Islet precursor cell (in vitro differentiated cells): ENCODE measurements around the gene LMO7.
A peak's percentile ranks its signal among the peaks of the same experiment; 100 is the strongest.

Source experiments
- DNase-seq: peaks from one replicate; pipeline ENCODE4 v3.0.0-alpha.2; 2018

The LMO7 gene

GRCh38 chr13:75860935-75861334 lies 224.8 kb downstream of the LMO7 start:
- DNase-seq: no peak

- DNase-seq: no peak
These were observed 225.7 kb downstream of the LMO7 start for GRCh38 chr13:75861786-75862185.

DNA sequence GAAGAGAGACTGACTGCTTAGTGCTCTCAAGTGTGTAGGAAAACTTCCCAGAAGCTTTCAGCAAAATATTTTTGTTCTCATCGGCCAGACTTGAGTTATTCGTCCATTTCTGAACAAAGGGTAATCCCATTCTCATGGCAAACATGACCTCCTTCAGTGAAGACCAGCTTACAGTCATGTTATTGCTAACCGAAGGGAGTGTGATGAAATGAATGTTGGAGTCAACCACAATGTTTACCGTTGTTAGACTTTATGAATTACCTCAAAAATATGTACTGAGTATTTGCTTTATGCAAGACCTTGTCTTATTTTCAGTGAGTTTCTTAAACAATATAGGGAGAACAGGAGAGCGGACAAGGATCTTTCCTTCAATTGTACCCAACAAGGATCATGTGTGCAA lies 228.6 kb downstream of the LMO7 start:
- no peak for DNase-seq

DNA sequence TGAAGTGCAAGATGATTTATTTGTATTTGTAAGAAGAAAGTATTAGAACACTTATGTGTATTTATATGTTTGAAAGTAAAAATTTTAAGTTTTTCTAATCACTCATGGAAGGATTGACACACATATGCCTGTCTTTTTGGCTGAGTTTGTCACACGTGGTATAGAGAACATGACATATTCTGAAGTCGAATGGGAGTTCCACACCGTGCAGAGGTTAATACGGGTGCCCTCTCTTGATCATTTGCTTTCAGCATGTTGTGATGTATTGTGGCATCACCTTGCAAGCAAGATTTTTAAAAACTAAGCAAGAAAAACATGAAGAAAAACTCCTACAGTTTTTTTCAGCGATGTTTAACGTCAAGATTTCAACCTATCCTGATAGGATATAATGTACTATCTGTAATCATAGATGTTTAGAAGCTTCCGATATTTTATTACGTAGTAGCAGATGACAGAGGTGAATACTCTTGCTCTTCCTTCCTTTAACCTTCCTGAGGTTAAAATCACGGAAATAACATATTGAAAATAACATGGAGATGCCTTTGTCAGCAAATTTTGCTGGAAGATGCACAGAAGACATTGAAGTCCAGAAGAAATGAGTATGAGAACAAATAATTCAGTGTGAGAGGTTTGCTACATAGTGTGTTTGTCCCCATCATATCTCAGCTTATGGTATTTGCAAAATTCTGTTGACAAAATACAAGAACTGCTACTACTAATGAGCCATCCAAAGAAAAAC lies 231.4 kb downstream of the LMO7 start:
- DNase-seq: no peak

DNA sequence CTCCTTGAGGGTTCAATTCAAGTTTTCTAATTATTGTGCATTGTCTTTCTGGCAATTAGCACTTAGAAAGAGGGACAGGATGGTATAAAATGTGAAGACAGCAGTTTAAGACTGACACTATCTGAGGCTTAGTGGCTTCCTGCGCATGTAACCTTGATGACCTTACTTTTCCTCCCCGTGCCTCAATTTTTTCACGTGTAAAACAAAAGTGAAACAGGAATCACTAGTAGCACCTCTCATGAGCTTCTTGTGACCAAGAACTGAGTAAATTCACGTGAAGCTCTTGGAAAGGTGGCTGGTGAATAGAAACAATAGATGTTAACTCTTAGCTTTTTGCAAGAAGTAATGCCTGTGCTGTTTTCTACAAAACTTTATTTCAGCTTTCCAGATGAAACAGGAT lies 233.9 kb downstream of the LMO7 start:
- DNase-seq: no peak

DNA sequence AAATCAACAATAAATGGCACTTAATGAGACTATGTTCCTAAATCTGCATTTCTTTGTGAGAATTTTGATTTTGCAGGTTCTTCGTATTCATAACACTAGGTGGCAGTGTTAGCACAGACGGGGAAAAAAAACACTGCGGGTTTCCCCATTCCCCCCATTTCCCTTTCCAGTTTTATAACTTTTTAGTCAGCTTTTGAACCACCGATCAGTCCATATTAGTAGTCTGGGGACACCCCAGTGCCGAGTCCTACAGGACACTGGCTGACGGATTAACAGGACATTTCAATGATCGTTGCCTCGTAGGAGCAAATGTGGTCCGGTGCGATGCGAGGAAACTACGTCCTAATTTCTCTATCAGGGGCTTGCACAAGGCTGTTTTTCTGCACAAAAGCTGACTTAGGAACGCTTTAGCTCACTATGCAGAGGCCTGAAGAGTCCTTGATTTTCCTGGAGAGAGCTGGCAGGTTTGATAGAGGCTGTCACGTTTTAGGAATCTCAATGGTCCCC lies 234.3 kb downstream of the LMO7 start:
- no peak for DNase-seq

- DNase-seq: no peak
These were observed 234.9 kb downstream of the LMO7 start for GRCh38 chr13:75871059-75871458.

DNA sequence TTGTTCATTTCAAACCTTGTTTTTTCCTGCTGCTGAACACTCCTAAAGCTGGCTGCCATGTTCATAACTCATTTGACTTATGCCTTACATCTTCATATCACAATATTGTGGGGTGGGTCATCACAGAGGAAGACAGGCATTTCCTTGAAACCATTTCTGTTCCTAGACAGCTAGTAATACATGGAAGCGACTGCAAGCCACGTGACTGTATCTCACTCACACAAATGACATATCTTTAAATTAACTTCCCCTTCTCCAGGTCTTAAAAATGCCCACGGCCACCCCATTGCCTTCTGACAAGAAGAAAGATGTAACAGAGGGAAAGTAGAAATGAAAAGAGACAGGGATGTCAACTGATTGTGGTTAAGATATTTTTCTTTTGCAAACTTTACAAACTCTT lies 236.8 kb downstream of the LMO7 start:
- no peak for DNase-seq

DNA sequence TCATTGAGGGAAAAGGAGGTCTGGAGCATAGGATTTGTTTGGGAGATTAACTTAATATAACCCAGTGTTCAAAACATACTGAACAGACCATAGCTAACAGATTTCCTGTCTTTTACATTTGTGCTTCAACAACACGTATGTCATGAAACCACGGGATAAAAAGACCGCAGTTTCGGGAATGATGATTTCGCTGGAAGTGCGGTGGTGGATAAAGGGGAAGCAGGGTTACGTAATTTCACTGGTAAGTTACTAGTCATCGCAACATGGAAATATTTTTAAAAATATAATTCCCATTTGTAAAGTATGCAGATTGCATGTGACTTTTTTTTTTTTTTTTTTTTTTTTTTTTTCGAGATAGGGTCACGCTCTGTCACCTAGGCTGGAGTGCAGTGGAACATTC lies 237.4 kb downstream of the LMO7 start:
- DNase-seq: no peak

DNA sequence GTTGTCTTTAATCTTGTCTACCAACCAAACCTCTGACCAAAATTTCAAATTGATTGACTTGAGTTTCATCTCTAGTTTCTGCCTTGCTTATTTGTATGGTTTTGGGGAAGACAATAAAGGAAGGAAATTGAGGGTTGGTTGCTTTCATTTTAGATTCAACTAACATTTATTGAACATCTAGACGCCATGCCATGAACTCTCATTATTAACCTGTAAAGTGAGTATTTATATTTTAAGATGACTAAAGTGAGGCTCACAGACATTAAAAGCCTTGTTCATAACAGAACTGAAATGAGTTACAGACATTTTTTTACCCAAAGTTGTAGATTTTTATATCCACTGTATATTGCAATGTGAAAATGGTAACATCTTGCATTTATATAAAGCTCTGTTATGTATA lies 239.3 kb downstream of the LMO7 start:
- DNase-seq: no peak

DNA sequence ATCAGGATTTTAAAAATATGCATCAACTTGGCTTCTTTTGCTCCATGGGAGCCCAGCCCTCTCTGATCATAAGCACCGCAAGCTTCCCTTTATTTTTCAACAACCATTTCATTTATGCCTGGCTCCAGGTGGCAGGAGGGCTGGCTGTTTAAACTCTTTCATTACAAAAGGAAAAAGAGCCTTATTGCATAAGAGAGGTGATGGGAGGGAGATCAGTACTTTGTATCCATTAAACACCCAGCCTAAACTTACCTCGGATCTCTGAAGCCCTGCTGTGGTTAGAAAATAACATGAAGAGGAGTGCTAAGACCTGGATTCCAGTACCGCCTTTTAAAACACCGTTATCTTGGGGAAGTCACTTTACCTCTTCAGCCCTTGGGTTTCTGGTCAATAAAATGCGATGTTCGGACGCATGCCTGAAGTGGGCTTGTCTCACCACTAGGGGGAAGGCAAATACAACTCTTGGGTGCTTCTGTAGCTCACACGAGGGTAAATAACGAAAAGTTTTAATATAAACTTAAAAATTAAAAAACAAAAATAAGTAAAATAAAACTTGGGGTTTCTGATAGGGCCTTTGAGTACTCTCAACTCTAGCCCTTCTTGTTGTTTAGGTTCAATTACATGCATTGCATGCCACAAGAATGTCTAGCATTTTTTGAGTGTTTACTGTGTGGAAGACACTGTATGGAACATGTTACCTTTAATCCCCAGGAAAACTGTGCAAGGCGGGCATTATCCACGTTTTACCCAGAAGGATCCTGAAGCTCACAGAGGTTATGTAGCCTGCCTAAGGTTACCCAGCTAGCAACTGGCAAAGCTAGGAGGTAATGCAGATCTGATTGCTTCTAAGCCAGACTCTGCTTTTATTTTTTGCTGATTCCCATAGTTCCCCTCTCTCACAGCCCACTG lies 240.3 kb downstream of the LMO7 start:
- DNase-seq: peak; percentile 81

DNA sequence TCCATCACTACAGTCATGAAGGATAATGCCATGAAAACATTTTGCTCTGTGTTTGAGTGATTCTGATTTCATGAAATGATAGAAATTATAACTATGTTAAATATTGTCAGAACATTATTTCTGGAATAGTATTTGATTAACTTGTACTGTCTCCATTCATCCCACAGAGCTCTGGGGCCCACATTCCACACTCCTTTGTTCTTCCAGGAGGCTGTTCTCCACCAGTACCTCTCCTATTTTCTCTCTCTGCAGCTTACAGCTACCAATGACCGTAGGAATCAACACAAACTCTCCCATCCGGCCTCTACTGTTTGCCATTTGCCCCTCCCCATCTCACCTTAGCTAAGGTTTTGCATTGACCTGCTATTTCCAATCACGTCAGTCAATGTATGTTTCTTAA lies 240.9 kb downstream of the LMO7 start:
- DNase-seq: no peak

GRCh38 chr13:75879656-75880055 lies 243.5 kb downstream of the LMO7 start:
- no peak for DNase-seq

- no peak for DNase-seq
These were observed 245.1 kb downstream of the LMO7 start for GRCh38 chr13:75881109-75881775.

- no peak for DNase-seq
These were observed 246.1 kb downstream of the LMO7 start for GRCh38 chr13:75882261-75882660.

GRCh38 chr13:75889427-75889826 lies 253.3 kb downstream of the LMO7 start:
- DNase-seq: no peak

DNA sequence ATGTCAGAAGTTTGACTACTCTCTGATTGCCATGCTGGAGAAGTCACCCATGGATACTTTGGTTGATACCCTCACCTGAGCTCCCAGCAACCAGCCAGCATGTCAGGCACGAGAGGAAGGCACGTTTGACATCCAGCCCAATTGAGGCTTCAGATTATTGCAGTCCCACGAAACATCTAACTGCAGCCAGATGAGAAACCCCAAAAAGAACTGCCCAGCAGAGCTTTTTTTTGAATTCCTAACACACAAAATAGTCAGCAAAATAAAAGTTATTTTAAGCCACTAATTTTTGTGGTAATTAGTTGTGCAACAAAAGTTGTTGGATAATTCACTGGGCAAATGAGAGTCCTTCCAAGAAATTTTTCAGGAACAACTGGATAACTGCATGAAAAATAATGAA lies 259.0 kb downstream of the LMO7 start:
- DNase-seq: no peak

- DNase-seq: no peak
These were observed 260.1 kb downstream of the LMO7 start for GRCh38 chr13:75896271-75896670.

DNA sequence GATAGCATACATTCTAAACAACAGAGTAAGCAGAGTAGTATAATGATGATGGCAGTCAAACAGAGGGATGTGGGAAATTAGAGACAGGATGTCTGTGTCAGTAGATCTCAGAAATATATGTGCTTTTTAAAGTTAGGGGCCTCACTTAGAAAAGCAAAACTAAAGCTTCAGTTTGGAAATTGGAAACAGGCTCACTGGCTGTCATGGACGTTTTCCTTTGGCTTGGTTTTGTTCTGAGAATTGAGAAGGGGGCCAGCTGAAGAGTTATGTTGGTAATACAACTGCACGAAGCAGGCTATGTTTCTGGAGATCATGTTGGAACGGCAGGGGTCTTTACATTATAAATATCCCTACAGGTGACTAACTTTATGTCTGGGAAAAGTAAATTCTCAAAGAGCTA lies 261.3 kb downstream of the LMO7 start:
- no peak for DNase-seq

DNA sequence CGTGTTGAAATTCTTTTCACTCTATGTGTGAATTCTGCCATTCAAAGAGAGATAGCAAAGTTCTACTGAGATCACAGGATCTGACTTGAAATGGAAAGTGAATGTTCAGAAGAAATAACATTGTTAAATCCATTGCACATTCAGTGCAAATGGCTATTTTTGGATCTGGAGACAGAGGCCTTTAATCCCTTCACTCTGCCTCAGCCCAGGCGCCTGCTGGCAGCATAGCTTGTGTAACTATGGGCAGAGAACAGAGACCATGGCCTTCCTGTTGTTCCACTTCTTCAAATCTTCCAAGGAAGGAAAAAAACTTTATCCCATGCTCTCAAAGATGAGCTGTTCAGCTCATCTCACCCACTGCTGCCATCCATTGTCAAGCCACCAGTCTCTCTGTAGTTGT lies 265.4 kb downstream of the LMO7 start:
- no peak for DNase-seq

- DNase-seq: no peak
These were observed 266.3 kb downstream of the LMO7 start for GRCh38 chr13:75902166-75903104.

- no peak for DNase-seq
These were observed 267.9 kb downstream of the LMO7 start for GRCh38 chr13:75904012-75904411.
